ENCODE data around the gene OR3A2. TPM values are rescaled to one million over a fixed set of nuclear protein-coding genes. Genes with fewer than 3 reads are reported as not detected.
"Not testable (repeated sequence)": the region's sequence is repeated elsewhere in the genome, so short reads cannot be mapped to it uniquely, and the experiment has no call there.

Gene OR3A2
- 10 to 100 TPM in 1 of 2 donors, 1 to 10 TPM in 1; 6.2 to 11.0 TPM for total RNA-seq

DNA sequence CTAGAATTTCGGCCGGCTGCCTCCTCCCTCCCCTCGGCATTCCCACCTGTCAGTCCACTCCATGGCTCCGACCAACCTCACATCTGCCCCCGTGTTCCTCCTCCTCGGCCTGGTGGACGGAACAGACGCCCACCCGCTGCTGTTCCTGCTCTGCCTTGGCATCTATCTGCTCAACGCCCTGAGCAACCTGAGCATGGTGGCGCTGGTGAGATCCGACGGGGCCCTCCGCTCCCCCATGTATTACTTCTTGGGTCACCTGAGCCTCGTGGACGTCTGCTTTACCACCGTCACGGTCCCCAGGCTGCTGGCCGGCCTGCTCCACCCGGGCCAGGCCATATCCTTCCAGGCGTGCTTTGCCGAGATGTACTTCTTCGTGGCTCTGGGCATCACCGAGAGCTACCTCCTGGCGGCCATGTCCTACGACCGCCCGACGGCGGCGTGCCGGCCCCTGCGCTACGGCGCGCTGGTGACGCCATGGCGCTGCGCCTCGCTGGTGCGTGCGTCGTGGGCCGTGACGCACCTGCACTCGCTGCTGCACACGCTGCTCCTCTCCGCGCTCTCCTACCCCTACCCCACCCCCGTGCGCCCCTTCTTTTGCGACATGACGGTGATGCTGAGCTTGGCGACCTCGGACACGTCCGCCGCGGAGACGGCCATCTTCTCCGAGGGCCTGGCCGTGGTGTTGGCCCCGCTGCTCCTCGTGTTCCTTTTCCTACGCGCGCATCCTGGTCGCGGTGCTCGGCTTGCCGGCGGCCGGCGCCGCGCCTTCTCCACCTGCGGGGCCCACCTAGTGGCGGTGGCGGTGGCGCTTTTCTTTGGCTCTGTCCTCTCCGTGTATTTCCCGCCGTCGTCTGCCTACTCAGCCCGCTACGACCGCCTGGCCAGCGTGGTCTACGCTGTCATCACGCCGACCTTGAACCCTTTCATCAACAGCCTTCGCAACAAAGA, at the start of gene OR3A2:
OR3A2 (minus strand) TSS at position 440 of the 948 bp plus-strand sequence.
- peak within 1 kb of the TSS; percentile 94 for H3K27ac Mint-ChIP-seq

GRCh38 chr17:3433741-3434140, 47.6 kb upstream of the OR3A2 start, which contains the start of gene OR1E2:
Gene OR1E2 (minus strand): TSS chr17:3433841. CDS start chr17:3433841, 0 bp downstream.
- no peak for DNase-seq
- Mint-ChIP-seq H3K4me3 (no peak within 1 kb of the TSS), H3K27me3 (ENCODE audit: low read depth) (peaks cover 5% of the 10 kb centered on the region), H3K27ac (no peak within 1 kb of the TSS), H3K4me1 (ENCODE audit: low read depth) (no peaks in the 10 kb centered on the region), H3K36me3 (ENCODE audit: insufficient read depth in 2 of 2) (no peaks in the 10 kb centered on the region), H3K9me3 (peaks cover 0 to 2% of the 10 kb centered on the region in 2 donors)
- ATAC-seq (replicated peaks in 1 of 2), result no peak

More for the DNA sequence above, at the start of gene OR3A2:
- no peaks in the 10 kb centered on the region for H3K9me3 Mint-ChIP-seq
- H3K27me3 Mint-ChIP-seq (ENCODE audit: low read depth), result peaks cover 7% of the 10 kb centered on the region
- DNase-seq, result peak; percentile 64 to 73
- H3K36me3 Mint-ChIP-seq (ENCODE audit: insufficient read depth in 2 of 2), result peaks cover 0 to 3% of the 10 kb centered on the region in 2 donors
- peaks cover 10% of the 10 kb centered on the region for H3K4me1 Mint-ChIP-seq (ENCODE audit: low read depth)
- peak within 1 kb of the TSS; percentile 87 to 92 for H3K4me3 Mint-ChIP-seq
- peak; percentile 99 for ATAC-seq (replicated peaks in 1 of 2)

DNA sequence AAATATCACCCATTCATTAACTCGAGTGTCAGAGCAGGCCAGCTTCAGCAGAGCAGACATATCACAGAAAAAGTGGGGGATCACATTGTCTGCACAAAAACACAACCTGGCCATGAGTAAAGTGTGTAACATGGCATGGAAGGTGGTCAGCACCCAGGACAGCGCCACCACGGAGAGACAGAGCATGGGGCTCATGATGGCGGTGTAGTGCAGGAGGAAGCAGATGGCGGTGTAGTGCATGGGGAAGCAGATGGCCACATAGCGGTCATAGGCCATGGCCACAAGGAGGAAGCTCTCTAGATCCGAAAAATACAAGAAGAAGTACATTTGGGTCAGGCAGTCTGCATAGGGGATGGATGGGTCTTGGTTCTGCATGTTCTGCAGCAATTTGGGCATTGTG, 47.1 kb upstream of the OR3A2 start:
- ATAC-seq (replicated peaks in 1 of 2); H3K27me3 Mint-ChIP-seq (ENCODE audit: low read depth); H3K36me3 Mint-ChIP-seq (ENCODE audit: insufficient read depth in 2 of 2); H3K9me3 Mint-ChIP-seq; H3K4me3 Mint-ChIP-seq; H3K27ac Mint-ChIP-seq; H3K4me1 Mint-ChIP-seq (ENCODE audit: low read depth): not testable (repeated sequence)
- peak; percentile 6 to 14 for DNase-seq

- Mint-ChIP-seq H3K9me3 (no peaks in the 10 kb centered on the region), H3K27ac (no peak overlapping the region), H3K27me3 (ENCODE audit: low read depth) (peaks cover 12% of the 10 kb centered on the region), H3K36me3 (ENCODE audit: insufficient read depth in 2 of 2) (no peaks in the 10 kb centered on the region), H3K4me1 (ENCODE audit: low read depth) (no peaks in the 10 kb centered on the region), H3K4me3 (no peak overlapping the region)
- ATAC-seq (replicated peaks in 1 of 2) (no peak), DNase-seq (no peak)
Observed at GRCh38 chr17:3418222-3418621, 32.1 kb upstream of the OR3A2 start.

DNA sequence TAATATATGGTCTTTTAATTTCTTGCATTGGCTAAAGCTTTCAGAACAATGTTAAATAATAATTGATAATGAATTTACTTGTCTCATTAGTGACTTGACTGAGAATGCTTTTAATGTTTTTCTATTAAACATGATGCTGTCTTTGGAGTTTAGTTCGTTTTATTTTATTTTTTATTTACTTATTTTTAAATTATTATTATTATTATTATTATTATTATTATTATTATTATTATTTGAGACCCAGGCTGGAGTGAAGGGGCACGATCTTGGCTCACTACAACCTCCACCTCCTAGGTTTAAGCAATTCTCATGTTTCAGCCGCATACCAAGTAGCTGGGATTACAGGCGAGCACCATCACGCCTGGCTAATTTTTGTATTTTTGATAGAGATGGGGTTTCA, 29.5 kb upstream of the OR3A2 start:
- H3K27ac Mint-ChIP-seq, result no peak overlapping the region
- peaks cover 20% of the 10 kb centered on the region for H3K27me3 Mint-ChIP-seq (ENCODE audit: low read depth)
- H3K4me3 Mint-ChIP-seq, result no peak overlapping the region
- no peaks in the 10 kb centered on the region for H3K9me3 Mint-ChIP-seq
- H3K36me3 Mint-ChIP-seq (ENCODE audit: insufficient read depth in 2 of 2), result no peaks in the 10 kb centered on the region
- ATAC-seq (replicated peaks in 1 of 2), result no peak
- no peak for DNase-seq
- no peaks in the 10 kb centered on the region for H3K4me1 Mint-ChIP-seq (ENCODE audit: low read depth)

- not testable (repeated sequence) for H3K36me3 Mint-ChIP-seq (ENCODE audit: insufficient read depth in 2 of 2); H3K4me3 Mint-ChIP-seq; DNase-seq; ATAC-seq (replicated peaks in 1 of 2); H3K4me1 Mint-ChIP-seq (ENCODE audit: low read depth); H3K27ac Mint-ChIP-seq; H3K9me3 Mint-ChIP-seq
- peaks cover 21% of the 10 kb centered on the region for H3K27me3 Mint-ChIP-seq (ENCODE audit: low read depth)
Observed at GRCh38 chr17:3412216-3412615, 26.1 kb upstream of the OR3A2 start.

DNA sequence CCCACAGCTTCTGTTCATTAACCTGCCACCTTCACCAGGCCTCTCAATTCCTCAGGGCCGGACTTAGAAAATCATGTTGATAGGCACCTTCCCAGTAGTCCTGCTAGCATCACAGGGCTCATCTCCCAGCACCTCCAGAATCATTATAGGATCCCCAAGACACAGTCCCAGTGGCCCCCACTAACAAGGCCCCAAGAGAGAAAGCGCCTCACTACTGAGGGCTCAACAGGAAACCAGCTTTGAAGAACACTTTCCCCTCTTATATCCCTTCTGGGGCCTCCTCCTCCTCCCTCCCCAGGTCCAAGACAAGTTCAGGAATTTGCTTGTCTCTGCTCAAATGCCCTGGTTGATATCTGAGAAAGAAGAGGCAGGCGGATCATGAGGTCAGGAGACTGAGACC, 25.0 kb upstream of the OR3A2 start, which contains the start of gene OR3A3:
OR3A3 (plus strand) TSS at position 301 of the 400 bp plus-strand sequence.
- Mint-ChIP-seq H3K4me3 (no peak within 1 kb of the TSS), H3K27me3 (ENCODE audit: low read depth) (peaks cover 21% of the 10 kb centered on the region)

DNA sequence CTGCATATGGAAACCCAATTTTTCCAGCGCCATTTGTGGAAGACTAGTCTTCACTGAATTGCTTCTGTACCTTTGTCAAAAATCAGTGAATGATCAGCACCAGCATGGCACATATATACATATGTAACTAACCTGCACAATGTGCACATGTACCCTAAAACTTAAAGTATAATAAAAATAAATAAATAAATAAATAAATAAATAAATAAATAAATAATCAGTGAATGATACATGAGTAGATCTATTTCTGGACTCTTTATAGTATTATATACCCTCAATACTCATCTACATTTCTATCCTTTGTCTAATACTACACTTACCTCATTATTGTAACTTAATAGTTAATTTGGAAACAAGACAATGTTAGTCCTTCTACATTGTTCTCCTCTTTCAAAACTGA, 17.7 kb upstream of the OR3A2 start:
- not testable (repeated sequence) for H3K4me1 Mint-ChIP-seq (ENCODE audit: low read depth); ATAC-seq (replicated peaks in 1 of 2); DNase-seq; H3K4me3 Mint-ChIP-seq; H3K27ac Mint-ChIP-seq; H3K27me3 Mint-ChIP-seq (ENCODE audit: low read depth); H3K36me3 Mint-ChIP-seq (ENCODE audit: insufficient read depth in 2 of 2); H3K9me3 Mint-ChIP-seq

More for the DNA sequence above, 25.0 kb upstream of the OR3A2 start, which contains the start of gene OR3A3:
- Mint-ChIP-seq H3K36me3 (ENCODE audit: insufficient read depth in 2 of 2) (peaks cover 4 to 5% of the 10 kb centered on the region in 2 donors), H3K9me3 (peaks cover 5 to 6% of the 10 kb centered on the region in 2 donors), H3K27ac (no peak within 1 kb of the TSS), H3K4me1 (ENCODE audit: low read depth) (no peaks in the 10 kb centered on the region)
- ATAC-seq (replicated peaks in 1 of 2) (no peak), DNase-seq (no peak)

DNA sequence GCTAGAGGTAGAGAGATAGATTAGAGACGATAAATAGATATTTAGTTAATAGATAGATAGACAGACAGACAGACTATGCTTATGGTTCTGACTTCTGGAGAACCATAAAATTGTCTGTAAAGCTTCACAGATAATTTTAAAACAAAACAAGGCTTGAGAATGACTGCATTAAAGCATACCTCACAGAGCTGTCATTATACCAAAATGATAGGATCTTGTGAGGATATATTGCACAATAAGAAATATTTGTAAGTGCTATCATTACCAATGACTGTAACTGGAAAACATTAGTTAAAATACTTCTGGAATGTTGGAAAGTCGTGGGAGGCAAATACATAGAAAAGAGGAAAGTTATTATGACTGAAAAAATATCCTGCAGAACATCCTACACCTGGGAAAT, 15.7 kb upstream of the OR3A2 start:
- Mint-ChIP-seq H3K9me3 (peaks cover 3 to 7% of the 10 kb centered on the region in 2 donors), H3K27ac (no peak overlapping the region), H3K4me3 (no peak overlapping the region), H3K27me3 (ENCODE audit: low read depth) (peaks cover 14% of the 10 kb centered on the region), H3K4me1 (ENCODE audit: low read depth) (no peaks in the 10 kb centered on the region), H3K36me3 (ENCODE audit: insufficient read depth in 2 of 2) (no peaks in the 10 kb centered on the region)
- ATAC-seq (replicated peaks in 1 of 2), result no peak
- no peak for DNase-seq

GRCh38 chr17:3400055-3400454, 13.9 kb upstream of the OR3A2 start:
- Mint-ChIP-seq H3K4me1 (ENCODE audit: low read depth) (no peaks in the 10 kb centered on the region), H3K27me3 (ENCODE audit: low read depth) (peaks cover 20% of the 10 kb centered on the region), H3K27ac (no peak overlapping the region), H3K36me3 (ENCODE audit: insufficient read depth in 2 of 2) (no peaks in the 10 kb centered on the region), H3K9me3 (peaks cover 3 to 4% of the 10 kb centered on the region in 2 donors), H3K4me3 (no peak overlapping the region)
- DNase-seq (no peak), ATAC-seq (replicated peaks in 1 of 2) (no peak)

DNA sequence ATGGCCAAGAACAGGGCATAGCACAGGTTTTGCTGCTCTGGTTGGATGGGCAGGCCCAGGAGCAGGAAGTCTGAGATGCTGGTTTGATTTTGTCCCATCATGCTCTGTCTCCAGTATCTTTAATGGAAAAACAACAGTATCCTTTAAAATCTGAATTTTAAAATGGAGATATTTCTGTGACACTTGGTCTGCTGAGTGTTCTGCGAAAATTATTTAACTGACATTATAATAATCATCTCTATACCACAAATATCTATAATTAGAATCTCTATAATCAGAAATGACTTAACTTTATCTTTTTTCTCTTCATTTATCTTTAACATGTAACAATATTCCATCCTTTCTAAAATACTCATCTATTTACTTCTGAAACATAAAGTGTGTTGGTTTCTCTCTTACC, 12.2 kb upstream of the OR3A2 start, which contains the start of gene OR1E1:
OR1E1 (minus strand) TSS at position 101 of the 400 bp plus-strand sequence; CDS start at position 101, 0 bp downstream.
- Mint-ChIP-seq H3K27ac (no peak within 1 kb of the TSS), H3K36me3 (ENCODE audit: insufficient read depth in 2 of 2) (no peaks in the 10 kb centered on the region)
- DNase-seq, result no peak

GRCh38 chr17:3397801-3398200, 11.7 kb upstream of the OR3A2 start:
- not testable (repeated sequence) for H3K4me3 Mint-ChIP-seq; H3K27ac Mint-ChIP-seq; H3K4me1 Mint-ChIP-seq (ENCODE audit: low read depth); H3K36me3 Mint-ChIP-seq (ENCODE audit: insufficient read depth in 2 of 2); DNase-seq; H3K9me3 Mint-ChIP-seq; ATAC-seq (replicated peaks in 1 of 2)
- H3K27me3 Mint-ChIP-seq (ENCODE audit: low read depth), result peaks cover 20% of the 10 kb centered on the region

More for the DNA sequence above, 12.2 kb upstream of the OR3A2 start, which contains the start of gene OR1E1:
- ATAC-seq (replicated peaks in 1 of 2), result no peak
- Mint-ChIP-seq H3K27me3 (ENCODE audit: low read depth) (peaks cover 20% of the 10 kb centered on the region), H3K4me1 (ENCODE audit: low read depth) (no peaks in the 10 kb centered on the region), H3K4me3 (no peak within 1 kb of the TSS), H3K9me3 (peaks cover 3 to 4% of the 10 kb centered on the region in 2 donors)

GRCh38 chr17:3389791-3390190, 3.7 kb upstream of the OR3A2 start:
- H3K36me3 Mint-ChIP-seq (ENCODE audit: insufficient read depth in 2 of 2), result peaks cover 0 to 3% of the 10 kb centered on the region in 2 donors
- peaks cover 0 to 2% of the 10 kb centered on the region in 2 donors for H3K9me3 Mint-ChIP-seq
- H3K27me3 Mint-ChIP-seq (ENCODE audit: low read depth), result peaks cover 15% of the 10 kb centered on the region
- H3K4me3 Mint-ChIP-seq, result no peak overlapping the region
- no peak overlapping the region for H3K27ac Mint-ChIP-seq
- ATAC-seq (replicated peaks in 1 of 2) (no peak), DNase-seq (no peak)
- H3K4me1 Mint-ChIP-seq (ENCODE audit: low read depth), result peaks cover 10% of the 10 kb centered on the region
